ENCODE measurements around the gene RPN2. TPM values are rescaled to one million over a fixed set of nuclear protein-coding genes. Genes with fewer than 3 reads are reported as not detected.

The RPN2 gene
- total and polyA plus RNA-seq, 10 of the 15 experiments (the other 5 are each of a cell fraction or from before 2014, with no cell fraction given), result 148 to 365 (median 228) TPM

- no peak for TF ChIP-seq DPF2 (IDR thresholded peaks at IDR 0.05)
- TF ChIP-seq RFX5 (IDR thresholded peaks at IDR 0.05; ENCODE audit: low read depth, low read length), result no peak
- TF ChIP-seq POLR2AphosphoS5 (IDR thresholded peaks at IDR 0.05; ENCODE audit: low read length), result no peak
- no peak for TF ChIP-seq CHD4 (IDR thresholded peaks at IDR 0.05)
- no peak for TF ChIP-seq ZNF217 (IDR thresholded peaks at IDR 0.05)
- no peak for TF ChIP-seq RCOR1 (conservative IDR thresholded peaks at IDR 0.05; ENCODE audit: low read depth, low read length)
- no peak for TF ChIP-seq IKZF1 (conservative IDR thresholded peaks at IDR 0.05)
- no peak for TF ChIP-seq KDM1A (IDR thresholded peaks at IDR 0.05; ENCODE audit: borderline replicate concordance)
- no peak for TF ChIP-seq NFIC (IDR thresholded peaks at IDR 0.05; ENCODE audit: low read depth, low read length)
Measured at GRCh38 chr20:37218976-37219375, 39.8 kb downstream of the RPN2 start (continued).

GRCh38 chr20:37219751-37220668, 40.9 kb downstream of the RPN2 start:
- Histone ChIP-seq H3K79me2 (ENCODE audit: control insufficient read depth, insufficient read depth, low read length) (no peaks in the 10 kb centered on the region), H4K20me1 (ENCODE audit: control insufficient read depth, insufficient read depth) (peaks cover 2% of the 10 kb centered on the region; the same call in 1 of the 2 replicates), H3K27me3 (replicated peaks in 1 of 2; ENCODE audit: control insufficient read depth in 2 of 2, insufficient read depth in 2 of 2, low read length in 1 of 2) (no peaks in the 10 kb centered on the region), H3K27ac (ENCODE audit: control insufficient read depth, insufficient read depth) (no peak overlapping the region), H3K4me1 (ENCODE audit: control insufficient read depth, insufficient read depth, low read length) (no peaks in the 10 kb centered on the region), H3K4me2 (ENCODE audit: control insufficient read depth, insufficient read depth) (no peak overlapping the region), H3K9ac (ENCODE audit: control insufficient read depth, insufficient read depth, low read length) (no peak overlapping the region), H3K36me3 (ENCODE audit: control insufficient read depth in 2 of 2, insufficient read depth in 2 of 2, low read length in 1 of 2) (peaks cover 13 to 39% of the 10 kb centered on the region in 2 experiments), H3K9me3 (replicated peaks; ENCODE audit: control insufficient read depth, insufficient read depth, low read length) (no peaks in the 10 kb centered on the region), H3K4me3 (no peak overlapping the region), H2AFZ (ENCODE audit: control insufficient read depth, low read depth, low read length) (no peak overlapping the region)
- WGBS (ENCODE audit: insufficient coverage, insufficient replicate concordance, low lambda C conversion rate, missing lambda C conversion rate), result 89% methylated on average over 10 of the region's 10 CpGs
- DNase-seq (ENCODE audit: low read depth, low spot score) (no peak), ATAC-seq (no peak), FAIRE-seq (no peak)
- ChIA-PET RAD21 (ENCODE audit: unreplicated experiment) (interaction anchor here (1.0 kb wide), 1 partner anchor 308 kb away, joined by 3 read pairs; the partner anchor contains the start of gene BLCAP), CTCF (interaction anchor here (2.3 kb wide), 1 partner anchor 25 kb away, joined by 9 read pairs; no protein-coding TSS in a partner anchor), POLR2A (interaction anchor here (0.6 to 0.7 kb wide), 2 partner anchors 17 kb away, joined by 4 read pairs; no protein-coding TSS in a partner anchor), SMC1A (ENCODE audit: uncharacterized antibody, unreplicated experiment) (interaction anchor here (0.6 to 3.9 kb wide), 6 partner anchors 11 to 576 kb away, joined by 3 to 19 read pairs (median 3); no protein-coding TSS in a partner anchor)
- intact Hi-C loops (cut with micrococcal nuclease; ENCODE audit: unreplicated experiment) (no loop called here), in situ Hi-C loops (cut with MboI) (no loop called here)
- no TSS peak for BruUV-seq (replicated peaks)
- TF ChIP-seq YBX1 (IDR thresholded peaks at IDR 0.05), result no peak
- TF ChIP-seq PRDM15 (CRISPR knock-in tag; IDR thresholded peaks at IDR 0.05), result no peak
- TF ChIP-seq CBFB (IDR thresholded peaks at IDR 0.05; ENCODE audit: low read depth), result no peak
- TF ChIP-seq KAT2A (conservative IDR thresholded peaks at IDR 0.05; ENCODE audit: control insufficient read depth, low read depth, low read length), result no peak
- TF ChIP-seq ESRRA (IDR thresholded peaks at IDR 0.05; ENCODE audit: low read length), result no peak
- no peak for TF ChIP-seq LARP7 (IDR thresholded peaks at IDR 0.05)
- TF ChIP-seq SUPT20H (IDR thresholded peaks at IDR 0.05; ENCODE audit: borderline replicate concordance, control insufficient read depth, low read depth, low read length), result no peak
- TF ChIP-seq POLR2AphosphoS2 (IDR thresholded peaks at IDR 0.05; ENCODE audit: low read depth, low read length), result no peak
